ENCODE data around the gene CTRB2.
"Not testable (repeated sequence)": the region's sequence is repeated elsewhere in the genome, so short reads cannot be mapped to it uniquely, and the experiment has no call there.

Gene CTRB2

DNA sequence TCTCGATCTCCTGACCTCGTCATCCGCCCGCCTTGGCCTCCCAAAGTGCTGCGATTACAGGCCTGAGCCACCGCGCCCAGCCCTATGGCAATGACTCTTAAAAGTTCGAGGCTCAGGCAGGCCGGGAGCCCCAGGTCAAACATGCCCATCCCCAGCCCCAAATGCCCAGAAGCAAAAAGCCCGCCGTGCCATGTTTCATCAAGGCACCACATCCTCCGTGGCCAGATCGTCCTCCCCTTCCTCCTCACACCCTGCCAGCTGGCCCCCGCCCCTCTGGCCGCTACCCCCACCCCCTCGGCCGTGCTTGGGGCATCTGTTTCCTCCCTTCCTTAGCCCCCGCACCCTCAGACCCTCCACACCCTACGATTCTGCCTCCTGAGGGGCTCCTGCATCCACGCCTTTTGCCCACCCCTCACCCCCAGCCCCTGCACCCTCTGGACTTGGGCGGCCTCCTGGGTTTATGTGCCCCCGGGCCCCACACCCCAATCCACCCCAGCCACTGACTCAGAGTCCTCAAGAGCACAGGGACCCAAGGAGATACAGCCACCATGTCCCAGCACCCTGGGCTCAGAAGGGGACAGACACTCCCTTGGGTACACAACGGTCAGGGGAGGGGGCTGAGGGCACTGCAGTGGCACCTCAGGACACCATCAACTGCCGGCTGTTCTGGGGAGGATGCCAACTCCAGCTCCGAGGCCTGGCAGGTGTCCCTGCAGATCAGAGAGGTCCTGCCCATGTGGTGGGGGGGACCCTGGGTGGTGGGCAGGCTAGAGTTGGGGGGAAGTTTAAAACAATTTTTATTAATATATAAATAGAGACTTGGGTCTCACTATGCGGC is 18.9 kb upstream of the CTRB2 start:
- DNase-seq: no peak

DNA sequence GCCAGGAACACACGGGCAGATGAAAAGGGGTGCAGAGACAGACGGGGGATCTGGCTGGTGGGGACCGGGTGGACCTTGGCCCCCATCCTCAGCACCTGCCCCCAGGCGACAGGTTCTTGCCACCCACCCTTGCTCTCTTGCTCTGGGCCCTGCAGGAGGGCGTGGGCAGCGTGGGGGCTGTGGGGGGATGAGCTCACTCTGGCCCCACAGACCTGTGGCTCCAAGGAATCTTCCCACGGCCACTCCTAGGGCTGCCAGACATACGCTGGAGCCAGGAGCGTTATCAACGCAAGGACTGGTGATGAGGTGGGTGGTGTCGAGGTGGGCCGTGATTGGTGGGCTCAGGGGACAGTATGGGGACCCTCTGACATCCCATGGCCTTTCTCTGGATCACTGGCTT is 18.1 kb upstream of the CTRB2 start:
- no peak for DNase-seq

DNA sequence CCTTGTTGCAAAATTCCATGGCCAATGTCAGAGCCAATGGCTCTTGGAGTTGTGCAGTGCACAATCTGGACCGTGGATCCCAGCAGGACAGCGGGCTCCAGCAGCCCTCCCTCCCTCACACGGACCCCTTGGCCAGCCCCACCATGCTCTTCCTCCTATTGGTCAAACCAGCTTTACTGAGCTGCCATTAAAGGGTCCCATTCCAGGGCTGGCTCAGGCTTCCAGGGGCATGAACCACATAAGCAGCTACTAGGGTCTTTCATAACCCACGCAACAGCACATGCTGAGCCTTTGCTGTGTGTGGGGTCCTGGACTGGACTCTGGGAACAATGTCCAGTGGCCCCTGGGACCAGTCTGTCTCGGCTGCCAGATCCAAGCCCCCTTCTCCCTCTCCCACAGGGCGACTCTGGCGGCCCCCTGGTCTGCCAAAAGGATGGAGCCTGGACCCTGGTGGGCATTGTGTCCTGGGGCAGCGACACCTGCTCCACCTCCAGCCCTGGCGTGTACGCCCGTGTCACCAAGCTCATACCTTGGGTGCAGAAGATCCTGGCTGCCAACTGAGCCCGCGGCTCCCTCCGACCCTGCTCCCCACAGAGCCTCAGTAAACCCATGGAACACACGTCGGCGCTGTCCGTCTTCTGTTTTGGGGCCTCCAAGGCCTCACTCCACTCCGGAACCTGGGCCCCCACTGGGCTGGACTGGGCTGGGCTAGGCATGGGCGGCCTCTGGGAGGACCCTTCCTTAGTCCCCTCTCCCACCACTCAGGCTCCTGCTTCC is 17.5 kb upstream of the CTRB2 start:
- no peak for DNase-seq

DNA sequence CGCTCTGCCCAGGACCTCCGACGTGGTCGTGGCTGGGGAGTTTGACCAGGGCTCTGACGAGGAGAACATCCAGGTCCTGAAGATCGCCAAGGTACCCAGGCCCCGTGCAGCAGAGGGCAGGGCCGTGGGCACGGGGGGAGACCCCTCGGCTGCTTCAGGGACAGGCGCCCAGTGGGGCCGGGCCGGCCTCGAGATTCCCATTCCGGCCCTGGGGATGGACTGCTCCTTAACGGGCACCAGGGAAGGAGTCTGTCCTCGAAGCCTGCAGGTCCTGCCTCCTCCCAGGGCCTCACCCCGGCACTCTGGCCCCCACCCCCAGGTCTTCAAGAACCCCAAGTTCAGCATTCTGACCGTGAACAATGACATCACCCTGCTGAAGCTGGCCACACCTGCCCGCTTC is 16.2 kb upstream of the CTRB2 start:
- DNase-seq: not testable (repeated sequence)

DNA sequence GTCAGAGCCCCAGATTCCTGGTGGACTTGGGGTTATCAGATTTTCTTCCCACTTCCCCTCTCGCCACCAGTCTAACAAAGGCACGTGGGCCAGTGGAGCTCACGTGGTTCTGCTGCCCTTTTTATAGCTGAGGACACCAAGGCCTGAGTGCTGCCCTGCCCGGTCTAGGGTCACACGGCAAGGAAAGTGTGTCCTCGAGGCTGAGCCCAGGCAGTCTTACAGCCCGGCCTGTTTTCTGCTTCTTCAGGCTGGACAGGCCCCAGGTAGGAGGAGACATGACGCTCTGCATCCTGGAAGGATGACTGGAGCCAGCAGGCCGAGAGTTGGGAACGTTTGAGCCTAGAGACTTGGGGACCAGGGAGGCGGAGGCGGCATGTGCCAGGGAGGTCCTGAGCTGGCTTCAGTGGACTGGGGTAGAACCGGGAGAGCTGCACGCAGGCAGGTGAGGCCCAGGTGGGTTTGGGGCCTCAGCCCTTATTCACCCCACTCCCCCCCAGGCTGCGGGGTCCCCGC is 15.4 kb upstream of the CTRB2 start:
- DNase-seq: no peak

DNA sequence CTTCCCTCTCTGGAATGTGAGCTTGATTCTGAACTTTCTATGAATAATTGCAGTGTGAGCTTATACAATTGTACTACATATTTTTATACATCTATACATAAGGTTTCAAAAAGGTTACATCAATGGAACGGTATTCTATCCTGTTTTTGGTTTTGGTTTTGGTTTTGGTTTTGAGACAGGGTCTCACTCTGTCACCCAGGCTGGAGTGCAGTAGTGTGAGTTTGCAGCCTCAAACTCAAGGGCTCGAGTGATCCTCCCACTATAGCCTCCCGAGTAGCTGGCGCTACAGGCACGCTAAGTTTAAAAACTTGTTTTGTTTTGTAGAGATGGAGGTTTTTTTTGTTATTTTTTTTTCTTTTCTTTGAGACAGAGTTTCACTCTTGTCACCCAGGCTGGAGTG is 12.9 kb upstream of the CTRB2 start:
- DNase-seq: no peak

DNA sequence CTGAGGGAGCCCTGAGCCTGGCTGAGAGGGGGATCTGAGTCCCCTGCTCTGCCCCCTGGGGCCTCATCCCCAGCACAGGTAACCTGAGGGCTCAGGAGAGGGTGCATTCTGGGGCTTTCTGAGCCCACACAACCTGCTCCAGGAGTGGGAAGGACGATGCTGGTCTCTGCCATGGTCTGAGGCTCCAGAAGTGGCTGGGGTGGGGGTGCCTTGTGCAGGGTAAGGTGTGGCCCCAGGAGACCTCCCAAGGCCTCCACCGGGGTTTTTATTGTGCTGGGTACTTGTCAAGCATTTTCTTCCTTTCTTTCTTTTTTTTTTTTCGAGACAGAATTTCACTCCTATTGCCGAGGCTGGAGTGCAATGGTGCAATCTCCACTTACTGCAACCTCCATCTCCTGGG is 12.1 kb upstream of the CTRB2 start:
- DNase-seq: no peak

DNA sequence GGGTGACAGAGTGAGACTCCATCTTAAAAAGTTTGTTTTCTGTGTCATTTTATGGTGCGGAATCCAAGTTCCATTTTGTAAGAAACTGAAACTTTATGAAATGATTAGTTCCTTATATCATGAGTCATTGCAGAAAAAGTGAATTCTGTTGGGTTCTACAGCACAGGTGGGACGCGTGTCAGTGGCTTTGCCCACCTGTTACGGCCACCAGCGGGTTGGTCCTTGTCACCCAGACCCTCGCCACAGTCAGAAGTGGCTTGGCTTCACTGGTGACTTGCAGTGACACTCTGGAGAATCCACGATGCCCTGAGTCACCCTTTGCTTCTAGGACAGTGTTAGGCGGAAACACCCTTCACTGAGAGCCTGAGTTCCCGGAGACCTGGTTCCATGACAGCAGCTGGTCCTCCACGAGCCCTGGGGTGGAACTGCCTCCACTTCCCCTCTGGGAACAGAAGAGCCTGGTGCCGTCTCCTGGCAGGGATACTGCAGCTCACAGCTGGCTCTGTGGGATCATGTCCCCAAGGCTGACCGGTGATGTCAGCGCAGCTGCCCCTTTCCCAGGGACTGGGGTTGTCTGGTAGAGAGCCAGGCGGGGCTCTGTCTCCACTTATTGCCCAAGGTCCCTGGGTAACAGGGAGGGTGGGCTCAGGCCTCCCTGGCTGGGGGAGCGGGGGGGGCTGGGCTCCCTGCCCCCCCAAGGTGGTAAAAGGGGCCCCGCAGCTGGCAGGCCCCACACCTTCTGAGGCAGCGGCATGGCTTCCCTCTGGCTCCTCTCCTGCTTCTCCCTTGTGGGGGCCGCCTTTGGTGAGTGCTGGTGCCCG is 11.5 kb upstream of the CTRB2 start, which contains the start of gene CTRB1:
Gene CTRB1 (plus strand): TSS at position 733 of the 821 bp plus-strand sequence. CDS start 20 bp downstream, at position 753.
- DNase-seq: no peak

DNA sequence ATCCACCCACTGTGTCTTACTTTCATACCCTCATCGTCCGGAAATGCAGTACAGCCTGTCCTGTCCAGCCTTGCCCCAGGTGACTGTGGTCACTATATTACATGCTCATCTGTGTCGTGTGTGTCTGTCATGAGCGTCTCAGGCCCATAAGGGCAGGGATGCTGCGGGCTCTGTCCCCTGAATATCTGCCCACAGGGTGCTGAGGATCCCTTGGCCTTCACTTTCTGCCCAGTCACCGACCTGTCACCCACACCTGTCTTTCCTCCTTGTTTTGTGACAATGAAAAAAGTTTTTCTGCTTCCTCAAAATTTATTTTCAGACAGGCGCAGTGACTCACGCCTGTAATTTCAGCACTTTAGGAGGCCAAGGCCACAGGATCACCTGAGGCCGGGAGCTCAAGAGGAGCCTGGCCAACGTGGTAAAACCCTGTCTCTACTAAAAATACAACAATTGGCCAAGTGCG is 10.5 kb upstream of the CTRB2 start:
- DNase-seq: no peak

DNA sequence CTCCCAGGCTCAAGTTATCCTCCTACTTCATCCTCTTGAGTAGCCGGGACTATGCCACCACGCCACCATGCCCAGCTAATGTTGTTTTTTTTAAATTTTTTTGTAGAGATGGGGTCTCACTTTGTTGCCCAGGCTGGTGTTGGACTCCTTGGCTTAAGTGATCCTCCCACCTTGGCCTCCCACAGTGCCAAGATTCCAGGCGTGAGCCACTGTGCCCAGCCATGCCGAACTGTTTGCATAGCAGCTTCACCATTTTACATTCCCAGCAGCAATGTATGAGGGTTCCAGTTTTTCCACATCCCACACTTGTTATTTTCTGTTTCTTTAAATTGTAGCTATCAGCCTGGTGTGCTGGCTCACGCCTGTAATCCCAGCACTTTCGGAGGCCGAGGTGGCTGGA is 9.6 kb upstream of the CTRB2 start:
- no peak for DNase-seq

DNA sequence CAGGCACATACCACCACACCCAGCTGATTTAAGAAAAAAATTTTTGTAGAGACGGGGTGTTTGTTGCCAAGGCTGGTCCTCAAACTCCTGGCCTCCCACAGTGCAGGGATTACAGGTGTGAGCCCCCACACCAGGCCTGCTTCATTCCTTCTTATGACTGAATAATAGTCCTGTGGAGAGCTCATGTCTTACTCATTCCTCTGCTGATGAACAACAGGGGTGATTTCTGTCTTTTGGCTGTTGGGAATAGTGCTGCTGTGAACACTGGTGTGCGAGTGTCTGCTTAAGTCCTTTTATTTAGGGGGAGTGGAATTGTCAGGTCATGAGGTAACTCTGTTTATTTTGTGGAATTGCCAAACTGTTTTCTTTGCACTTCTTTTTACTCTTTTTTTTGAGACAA is 9.2 kb upstream of the CTRB2 start:
- no peak for DNase-seq

DNA sequence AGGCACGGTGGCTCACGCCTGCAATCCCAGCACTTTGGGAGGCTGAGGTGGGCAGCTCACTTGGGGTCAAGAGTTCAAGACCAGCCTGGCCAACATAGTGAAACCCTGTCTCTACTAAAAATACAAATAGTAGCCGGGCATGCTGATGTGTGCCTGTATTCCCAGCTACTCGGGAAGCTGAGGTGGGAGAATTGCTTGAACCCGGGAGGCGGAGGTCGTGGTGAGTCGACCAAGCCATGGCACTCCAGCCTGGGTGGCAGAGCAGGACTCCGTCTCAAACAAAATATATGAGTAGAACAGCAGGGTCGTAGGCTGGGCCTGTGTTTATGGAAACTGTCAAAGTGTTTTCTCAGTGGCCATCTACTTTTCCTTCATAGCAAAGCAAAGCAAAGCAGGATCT is 4.3 kb upstream of the CTRB2 start:
- not testable (repeated sequence) for DNase-seq

DNA sequence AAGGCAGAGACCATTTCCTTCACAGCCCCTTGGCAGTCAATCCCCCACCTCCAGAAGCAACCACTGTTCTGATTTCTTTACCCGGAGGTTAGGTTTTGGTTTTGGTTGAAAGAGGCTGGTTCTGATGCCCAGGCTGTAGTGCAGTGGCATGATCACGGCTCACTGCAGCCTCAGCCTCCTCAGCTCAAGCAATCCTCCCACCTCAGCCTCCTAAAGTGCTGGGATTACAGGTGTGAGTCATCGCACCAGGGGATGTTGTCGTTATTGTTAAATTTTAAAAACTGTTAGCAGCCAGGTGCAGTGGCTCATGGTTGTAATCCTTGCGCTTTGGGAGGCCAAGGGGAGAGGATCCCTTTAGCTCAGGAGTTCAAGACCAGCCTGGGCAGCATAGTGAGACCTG is 3.0 kb upstream of the CTRB2 start:
- DNase-seq: no peak

DNA sequence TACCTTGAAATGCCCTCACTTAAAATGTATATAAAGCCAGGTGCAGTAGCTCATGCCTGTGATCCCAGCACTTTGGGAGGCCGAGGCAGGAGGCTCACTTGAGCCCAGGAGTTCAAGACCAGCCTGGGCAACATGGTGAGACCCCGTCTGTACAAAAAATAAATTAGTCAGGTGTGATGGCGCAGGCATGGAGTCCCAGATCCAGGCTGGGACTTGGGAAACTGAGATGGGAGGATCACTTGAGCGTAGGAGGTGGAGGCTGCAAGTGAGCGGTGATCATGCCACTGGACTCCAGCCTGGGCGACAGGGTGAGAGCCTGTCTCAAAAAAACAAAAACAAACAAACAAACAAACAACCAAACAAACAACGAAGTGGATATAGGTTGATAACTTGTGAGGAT is 2.6 kb upstream of the CTRB2 start:
- not testable (repeated sequence) for DNase-seq

DNA sequence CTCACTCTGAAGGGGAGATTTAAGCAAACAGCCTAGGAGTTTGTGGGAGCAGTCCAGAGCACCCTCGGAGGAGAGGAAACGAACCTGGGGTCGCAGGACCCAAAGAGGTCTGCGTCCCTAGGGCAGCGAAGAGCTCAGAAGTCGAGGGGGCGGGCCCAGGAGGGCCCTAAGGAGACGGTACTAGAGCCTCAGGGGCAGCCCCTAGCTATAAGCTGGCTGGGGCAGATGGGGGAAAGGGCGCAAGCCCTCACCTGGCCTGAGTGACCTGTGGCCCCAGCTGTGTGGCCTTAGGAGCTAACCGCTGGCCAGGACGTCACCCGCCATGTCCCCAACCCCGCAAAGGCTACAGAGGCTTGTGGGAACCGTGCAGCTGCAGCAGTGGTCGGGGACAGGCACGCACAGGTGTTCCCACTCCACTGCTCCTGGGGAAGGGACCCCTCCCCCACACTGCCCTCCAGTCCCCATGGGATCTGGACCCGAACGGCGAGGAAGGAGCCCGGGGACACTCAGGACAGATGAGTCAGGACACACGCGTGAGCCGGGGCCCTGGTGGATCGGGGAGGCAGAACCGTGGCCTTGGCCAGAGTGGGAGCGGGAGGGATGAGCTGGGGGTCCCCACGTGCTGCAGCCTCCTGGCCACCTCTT is 2.0 kb upstream of the CTRB2 start:
- no peak for DNase-seq

DNA sequence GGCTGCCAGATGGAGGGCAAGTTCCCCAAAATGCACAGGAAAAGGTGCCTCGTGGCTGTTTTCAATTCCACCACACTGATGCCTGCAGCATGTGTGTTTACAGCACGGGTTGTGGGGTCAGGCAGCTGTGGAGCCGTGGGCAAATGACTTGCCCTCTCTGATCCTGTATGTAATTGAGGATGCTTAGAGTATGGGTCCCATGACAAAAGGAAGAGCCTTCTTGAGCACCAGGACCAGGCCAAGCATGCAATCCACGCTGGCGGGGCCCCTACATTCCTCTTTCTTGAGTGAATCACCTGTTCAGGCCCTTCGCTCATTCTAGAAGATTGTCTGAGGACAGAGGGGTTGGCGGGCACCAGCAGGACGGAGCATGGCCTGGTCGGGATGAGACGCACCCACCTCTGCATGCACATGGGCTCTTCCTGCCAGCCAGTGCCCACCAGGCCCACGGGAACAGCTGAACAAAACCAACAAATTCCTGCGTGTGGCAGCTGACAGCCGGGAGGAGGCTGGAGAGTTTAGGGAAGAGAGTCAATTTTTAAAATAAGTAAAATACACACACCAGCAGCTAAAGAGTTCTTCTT is 1.4 kb upstream of the CTRB2 start:
- no peak for DNase-seq

DNA sequence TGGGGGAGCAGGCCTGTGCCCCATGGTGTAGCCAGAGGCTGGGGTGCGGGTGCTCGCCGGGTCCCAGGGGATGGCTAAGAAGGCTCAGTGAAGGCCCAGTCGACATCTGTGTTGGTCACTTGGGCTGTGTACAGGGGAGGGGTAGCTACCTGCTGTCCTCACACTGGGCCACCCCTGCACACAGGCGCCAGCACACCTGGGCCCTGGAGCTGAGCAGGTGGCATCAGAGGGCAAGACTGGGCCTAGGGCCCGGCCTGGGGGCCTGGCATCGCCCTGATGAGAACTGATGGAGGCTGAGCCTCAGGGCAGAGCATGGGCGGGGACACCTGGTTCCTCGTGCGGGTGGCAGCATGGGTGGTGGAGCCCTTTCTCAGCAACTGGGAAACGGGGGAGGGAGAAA is 870 bp upstream of the CTRB2 start:
- DNase-seq: no peak

DNA sequence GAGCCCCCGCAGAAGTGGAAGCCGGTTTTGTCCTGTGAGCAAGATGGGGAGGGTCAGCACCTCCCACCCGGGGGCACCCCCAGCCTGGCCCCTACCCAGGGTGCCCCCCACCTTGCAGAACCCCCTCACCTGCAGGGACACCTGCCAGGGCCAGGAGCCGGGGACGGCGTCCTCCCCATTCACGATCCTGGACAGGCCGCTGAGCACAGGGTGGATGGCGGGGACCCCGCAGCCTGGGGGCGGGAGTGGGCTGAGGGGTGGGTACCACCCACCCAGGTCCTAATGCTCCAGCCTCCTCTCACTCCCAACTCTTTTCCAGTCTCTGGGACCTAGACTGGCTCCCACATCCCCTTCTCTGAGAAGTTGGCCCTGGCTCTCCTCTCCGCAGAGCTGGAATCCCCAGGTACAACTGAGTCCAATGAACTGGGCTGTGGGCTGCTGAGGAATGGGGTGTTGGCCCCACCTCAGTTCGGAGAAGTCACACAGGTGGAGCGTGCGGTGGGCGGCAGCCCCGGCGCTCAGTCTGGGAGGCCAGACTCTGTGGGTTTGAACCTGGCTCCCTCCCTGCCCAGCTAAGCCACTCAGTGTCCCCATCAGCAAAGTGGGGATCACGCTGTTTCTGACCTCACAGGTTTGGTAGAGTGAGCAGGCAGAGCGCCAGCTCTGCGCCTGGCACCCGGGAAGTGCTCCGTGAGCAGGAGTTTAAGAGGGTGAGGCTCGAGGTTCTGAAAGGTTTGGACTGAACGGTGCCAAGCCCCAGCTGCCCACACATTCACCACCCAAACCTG is 806 bp downstream of the CTRB2 start:
- DNase-seq: not testable (repeated sequence)

DNA sequence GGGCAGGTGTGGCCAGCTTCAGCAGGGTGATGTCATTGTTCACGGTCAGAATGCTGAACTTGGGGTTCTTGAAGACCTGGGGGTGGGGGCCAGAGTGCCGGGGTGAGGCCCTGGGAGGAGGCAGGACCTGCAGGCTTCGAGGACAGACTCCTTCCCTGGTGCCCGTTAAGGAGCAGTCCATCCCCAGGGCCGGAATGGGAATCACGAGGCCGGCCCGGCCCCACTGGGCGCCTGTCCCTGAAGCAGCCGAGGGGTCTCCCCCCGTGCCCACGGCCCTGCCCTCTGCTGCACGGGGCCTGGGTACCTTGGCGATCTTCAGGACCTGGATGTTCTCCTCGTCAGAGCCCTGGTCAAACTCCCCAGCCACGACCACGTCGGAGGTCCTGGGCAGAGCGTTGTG is 1.5 kb downstream of the CTRB2 start:
- not testable (repeated sequence) for DNase-seq

DNA sequence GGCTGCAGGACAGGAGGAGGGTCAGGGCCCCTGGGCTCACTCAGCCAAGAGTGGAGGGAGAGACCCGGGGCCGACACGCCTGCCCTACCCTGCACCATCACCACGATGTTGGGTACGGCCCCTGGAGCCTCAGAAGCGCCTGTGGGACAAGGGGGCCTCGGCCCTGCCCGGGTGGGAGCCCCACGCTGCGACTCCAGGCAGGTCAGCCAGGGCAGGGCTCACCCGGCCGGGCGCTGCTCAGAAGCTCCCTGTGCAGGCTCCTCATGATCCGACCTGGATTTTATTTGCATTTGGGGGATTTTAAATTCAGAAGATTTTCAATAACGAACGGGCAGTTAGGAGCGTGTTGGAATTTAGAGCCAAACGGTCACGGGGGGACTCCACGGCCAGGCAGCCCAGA is 2.1 kb downstream of the CTRB2 start:
- DNase-seq: not testable (repeated sequence)

DNA sequence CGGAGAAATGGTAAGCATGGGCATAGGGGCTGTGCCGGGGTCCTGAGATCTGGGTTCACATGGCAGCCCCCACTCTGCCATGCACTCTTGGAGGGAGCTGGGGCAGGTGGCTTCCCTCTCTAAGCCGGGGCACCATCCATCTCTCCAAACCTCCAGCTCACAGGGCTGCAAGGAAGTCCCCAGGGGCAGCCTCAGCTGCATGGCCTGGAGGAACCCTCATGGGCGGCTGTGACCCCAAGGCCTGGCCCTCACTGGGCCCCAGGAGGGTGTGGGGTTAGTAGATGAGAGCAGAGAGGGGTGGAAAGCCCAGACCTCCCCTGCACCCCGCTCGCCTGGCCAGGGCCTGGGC is 2.6 kb downstream of the CTRB2 start:
- DNase-seq: no peak
